ENCODE measurements around the gene CEMP1. TPM values are rescaled to one million over a fixed set of nuclear protein-coding genes. Genes with fewer than 3 reads are reported as not detected.
A peak's percentile ranks its signal among the peaks of the same experiment; 100 is the strongest.
"Not testable (repeated sequence)": the region's sequence is repeated elsewhere in the genome, so short reads cannot be mapped to it uniquely, and the experiment has no call there.

Gene CEMP1
- total RNA-seq, result 0.16 TPM

- no peak for DNase-seq
Measured at GRCh38 chr16:2531371-2531695, at the start of gene CEMP1. Gene CEMP1 (minus strand): TSS chr16:2531408. CDS start chr16:2531073, 335 bp downstream.

GRCh38 chr16:2580818-2581217 lies 49.6 kb upstream of the CEMP1 start:
- not testable (repeated sequence) for DNase-seq

GRCh38 chr16:2580143-2580542 lies 48.9 kb upstream of the CEMP1 start:
- not testable (repeated sequence) for DNase-seq

GRCh38 chr16:2578905-2579304 lies 47.7 kb upstream of the CEMP1 start:
- DNase-seq, result not testable (repeated sequence)

GRCh38 chr16:2577044-2577443 lies 45.8 kb upstream of the CEMP1 start:
- DNase-seq, result not testable (repeated sequence)

GRCh38 chr16:2575839-2576238 lies 44.6 kb upstream of the CEMP1 start:
- not testable (repeated sequence) for DNase-seq

- DNase-seq, result not testable (repeated sequence)
Measured at GRCh38 chr16:2572704-2573103, 41.5 kb upstream of the CEMP1 start.

- DNase-seq, result not testable (repeated sequence)
Measured at GRCh38 chr16:2568573-2568972, 37.4 kb upstream of the CEMP1 start.

GRCh38 chr16:2567506-2567905 lies 36.3 kb upstream of the CEMP1 start:
- not testable (repeated sequence) for DNase-seq

GRCh38 chr16:2560798-2561133 lies 29.6 kb upstream of the CEMP1 start:
- not testable (repeated sequence) for DNase-seq

GRCh38 chr16:2560131-2560797 lies 29.1 kb upstream of the CEMP1 start:
- DNase-seq, result not testable (repeated sequence)

GRCh38 chr16:2557150-2557549 lies 25.9 kb upstream of the CEMP1 start:
- DNase-seq, result not testable (repeated sequence)

- not testable (repeated sequence) for DNase-seq
Measured at GRCh38 chr16:2554709-2555425, 23.7 kb upstream of the CEMP1 start.

GRCh38 chr16:2551420-2551889 lies 20.2 kb upstream of the CEMP1 start:
- DNase-seq, result not testable (repeated sequence)

GRCh38 chr16:2550283-2550878 lies 19.2 kb upstream of the CEMP1 start:
- not testable (repeated sequence) for DNase-seq

GRCh38 chr16:2543771-2544170 lies 12.6 kb upstream of the CEMP1 start:
- not testable (repeated sequence) for DNase-seq

GRCh38 chr16:2541409-2541808 lies 10.2 kb upstream of the CEMP1 start:
- not testable (repeated sequence) for DNase-seq

- DNase-seq, result not testable (repeated sequence)
Measured at GRCh38 chr16:2540912-2541311, 9.7 kb upstream of the CEMP1 start.

GRCh38 chr16:2539845-2540458 lies 8.7 kb upstream of the CEMP1 start:
- not testable (repeated sequence) for DNase-seq

GRCh38 chr16:2539192-2539844 lies 8.1 kb upstream of the CEMP1 start:
- not testable (repeated sequence) for DNase-seq

- peak; percentile 94 for DNase-seq
Measured at GRCh38 chr16:2537451-2538379, 6.5 kb upstream of the CEMP1 start, which contains the start of gene PDPK1. Gene PDPK1 (plus strand): TSS chr16:2538021. CDS start chr16:2538113, 92 bp downstream.

All from occipital lobe (tissue), 2 donors.